GDM1 (cell line): Measurements from ENCODE around the gene PQBP1.

Source experiments
- DNase-seq: peaks from one replicate; lab custom pipeline; 2025; lab: John Stamatoyannopoulos, UW

The PQBP1 gene

DNA sequence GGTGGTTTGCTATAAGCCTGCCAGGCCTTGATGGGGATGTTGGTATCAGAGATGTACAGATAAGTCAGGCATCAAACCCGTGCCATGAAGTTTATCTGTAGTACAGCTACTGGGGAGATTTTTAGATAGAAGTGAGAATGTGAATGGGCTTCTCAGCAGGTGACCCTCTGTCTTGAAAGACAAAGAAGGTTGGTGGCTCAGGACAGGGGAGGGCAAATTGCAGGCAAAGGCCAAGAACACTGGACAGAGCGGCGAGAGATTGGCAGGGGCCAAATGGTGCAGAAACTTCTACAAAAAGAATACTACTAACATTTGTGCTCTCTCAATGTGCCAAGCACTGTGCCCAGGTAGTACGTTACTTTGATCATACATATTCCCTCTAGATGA is 23.0 kb downstream of the PQBP1 start:
- DNase-seq: no peak

DNA sequence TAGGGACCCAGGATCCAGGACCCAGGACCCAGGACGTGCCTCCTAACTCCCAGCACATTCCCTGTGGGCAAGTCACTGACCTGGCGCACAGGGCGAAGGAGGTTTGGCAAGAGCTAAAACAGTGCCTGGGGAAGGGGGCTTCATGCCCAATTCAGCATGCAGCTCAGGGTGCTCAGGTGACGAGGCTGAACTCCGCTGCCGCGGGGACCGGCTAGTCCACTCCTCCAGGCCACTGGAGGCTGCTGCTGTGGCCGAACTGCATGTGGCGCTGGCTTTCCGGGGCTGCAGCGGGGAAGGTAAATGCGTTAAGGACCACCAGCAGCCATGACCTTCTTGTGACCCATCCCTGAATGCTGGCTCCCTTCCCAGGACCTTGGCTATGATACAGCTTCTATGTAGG is 26.0 kb downstream of the PQBP1 start:
- no peak for DNase-seq

DNA sequence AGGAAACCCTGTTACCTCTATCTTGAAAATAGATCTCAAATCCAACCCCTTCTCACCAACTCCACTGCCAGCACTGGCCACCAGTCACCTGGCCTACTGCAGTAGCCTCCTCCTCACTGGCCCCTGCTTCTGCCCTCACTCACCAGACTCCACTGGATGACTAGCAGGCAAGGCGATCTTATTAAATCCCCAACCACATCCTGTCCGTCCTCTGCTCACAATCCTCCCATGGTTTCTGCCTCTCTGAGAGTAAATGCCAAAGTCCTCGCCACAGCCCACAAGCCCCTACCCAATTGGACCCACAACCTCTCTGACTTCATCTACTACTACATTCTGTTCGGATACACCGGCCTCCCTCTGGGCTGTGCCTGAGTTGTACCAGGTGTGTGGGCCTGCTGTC is 26.5 kb downstream of the PQBP1 start:
- DNase-seq: no peak

- DNase-seq: no peak
These were observed 29.4 kb downstream of the PQBP1 start for GRCh38 chrX:48927123-48927522.

DNA sequence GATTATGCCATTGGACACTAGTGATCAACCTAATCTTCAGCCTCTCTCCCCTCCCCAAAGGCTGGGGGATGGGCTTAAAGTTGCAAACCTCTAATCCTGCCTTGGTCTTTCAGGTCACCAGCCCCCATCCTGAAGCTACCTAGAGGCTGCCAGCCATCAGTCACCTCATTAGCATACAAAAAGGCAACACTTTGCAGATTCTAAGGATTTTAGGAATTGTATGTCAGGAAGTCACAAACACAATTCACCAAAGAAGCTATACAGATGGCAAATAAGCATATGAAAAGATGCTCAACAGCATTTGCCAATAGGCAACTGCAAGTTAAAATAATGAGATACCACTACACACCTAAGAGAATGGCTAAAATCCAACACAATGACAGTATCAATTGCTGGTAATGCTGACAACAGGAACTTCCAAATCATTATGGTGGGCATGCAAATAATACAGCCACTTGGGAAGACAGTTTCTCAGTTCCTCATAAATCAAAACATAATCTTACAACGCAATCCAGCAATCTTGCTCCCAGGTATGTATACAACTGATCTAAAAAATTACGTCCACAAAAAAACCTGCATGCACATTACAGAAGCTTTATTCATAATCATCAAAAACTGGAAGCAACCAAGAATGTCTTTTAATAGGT is 30.1 kb downstream of the PQBP1 start:
- DNase-seq: no peak

DNA sequence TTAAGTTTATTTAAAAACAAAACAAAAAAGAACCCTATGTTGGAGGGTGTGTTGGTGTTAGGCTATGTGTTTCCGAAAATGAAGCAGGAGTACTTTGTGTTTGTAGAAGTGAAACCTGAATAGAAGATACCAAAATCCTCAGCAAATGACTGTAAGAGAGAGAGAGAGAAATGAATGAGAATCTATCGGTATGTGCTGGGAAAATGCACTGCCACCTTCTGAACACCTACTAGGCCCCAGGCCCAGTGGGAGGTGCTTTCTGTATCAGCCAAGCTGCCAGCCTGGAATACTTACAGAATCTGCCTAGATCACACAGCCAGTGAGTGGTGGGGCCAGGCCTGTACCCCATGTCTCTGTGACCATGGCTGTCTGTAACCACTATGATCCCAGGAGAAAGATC is 36.0 kb downstream of the PQBP1 start:
- DNase-seq: no peak

DNA sequence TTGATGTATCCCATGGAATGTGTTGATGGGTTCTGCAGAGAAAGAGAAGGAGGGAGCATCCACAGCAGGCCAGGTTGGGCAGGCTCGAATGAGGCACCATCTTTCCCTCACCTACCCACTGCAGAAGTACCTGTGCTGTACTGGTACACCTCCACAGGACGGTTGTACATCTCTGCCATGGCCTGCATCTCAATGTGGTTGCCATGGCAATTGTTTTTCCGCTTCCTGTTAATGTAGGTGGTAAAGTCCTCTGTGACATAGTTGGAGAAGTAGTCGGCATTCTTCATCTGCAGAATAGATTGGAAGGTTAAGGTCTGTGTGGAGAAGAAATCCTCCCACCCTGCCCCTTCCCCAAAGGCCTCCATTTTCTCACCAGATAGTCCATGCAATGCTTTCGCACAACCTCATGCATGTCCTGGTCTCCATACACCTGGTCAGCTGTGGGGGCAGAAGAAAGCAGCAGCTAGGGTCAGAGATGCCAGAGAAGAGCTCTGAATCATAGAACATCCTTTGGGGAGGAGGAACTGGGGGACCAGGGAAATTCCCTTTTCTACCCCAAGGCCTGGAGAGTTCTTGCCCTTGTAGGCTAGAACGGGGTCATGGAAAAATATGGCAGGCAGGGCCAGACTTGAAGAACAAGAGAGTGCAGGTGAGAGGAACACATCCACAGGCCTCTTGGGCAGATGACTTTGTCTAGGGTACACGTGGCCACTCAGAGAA is 37.0 kb downstream of the PQBP1 start:
- no peak for DNase-seq

GRCh38 chrX:48935301-48935670 is 37.6 kb downstream of the PQBP1 start:
- no peak for DNase-seq

DNA sequence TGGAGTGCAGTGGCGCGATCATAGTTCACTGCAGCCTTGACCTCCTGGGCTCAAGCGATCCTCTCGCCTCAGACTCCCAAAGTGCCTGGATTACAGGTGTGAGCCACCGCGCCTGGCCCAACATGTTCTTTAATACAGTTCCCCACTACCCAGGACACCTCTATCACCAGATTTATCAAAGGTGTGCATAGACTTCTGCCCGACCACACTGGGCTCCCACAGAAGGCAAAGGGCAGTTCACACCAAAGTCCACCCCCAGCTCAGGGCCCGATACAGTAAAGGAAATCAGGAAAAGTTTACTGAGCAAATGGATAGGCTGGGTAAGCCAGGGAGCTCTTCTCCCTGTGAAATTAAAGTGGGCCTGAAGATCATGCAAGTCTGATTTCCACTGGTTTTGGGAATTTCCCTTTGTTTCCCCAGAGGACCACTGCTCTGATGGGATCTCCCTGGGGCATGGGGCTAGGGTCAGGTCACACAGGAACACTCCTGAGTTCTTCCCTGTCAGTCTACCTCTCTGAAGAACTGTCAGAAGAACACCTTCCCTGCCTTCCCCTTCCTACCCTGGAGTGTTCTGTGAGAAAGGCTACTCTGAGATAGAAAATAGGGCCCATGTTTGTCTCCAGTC is 38.8 kb downstream of the PQBP1 start:
- no peak for DNase-seq

GRCh38 chrX:48937054-48937907 is 39.6 kb downstream of the PQBP1 start:
- peak; percentile 62 for DNase-seq

DNA sequence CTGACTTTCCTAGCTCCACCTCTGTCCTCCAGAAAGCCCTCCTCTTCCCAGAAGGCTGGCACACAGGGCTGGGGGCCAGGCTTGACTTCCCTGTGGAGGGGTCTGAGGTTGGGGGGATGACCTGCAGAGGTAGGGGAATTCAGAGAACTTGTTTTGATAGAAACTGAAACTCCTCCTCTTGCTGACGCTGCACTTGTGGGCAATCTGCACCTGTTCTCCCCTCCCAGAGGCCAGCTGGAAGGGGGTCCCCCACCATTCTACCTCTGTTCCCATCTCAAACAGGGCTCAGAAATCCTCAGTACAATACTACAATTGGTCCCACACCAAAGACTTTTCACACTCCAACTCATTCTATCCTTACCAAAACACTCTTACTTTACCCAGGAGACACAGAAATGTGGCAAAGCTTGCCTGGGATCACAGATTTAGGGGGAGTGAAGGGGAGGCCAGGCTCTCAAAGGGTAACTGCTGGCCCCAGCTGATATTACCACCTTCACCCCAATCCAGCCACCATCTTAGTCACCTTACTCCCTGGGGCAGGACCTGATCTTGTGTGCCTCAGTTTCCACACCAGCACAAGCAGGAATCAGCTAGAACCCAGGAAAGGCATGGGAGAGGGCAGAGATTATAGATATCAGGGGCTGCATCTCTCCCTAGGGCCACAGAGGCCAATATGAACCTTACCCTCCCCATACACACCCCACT is 41.1 kb downstream of the PQBP1 start:
- no peak for DNase-seq

DNA sequence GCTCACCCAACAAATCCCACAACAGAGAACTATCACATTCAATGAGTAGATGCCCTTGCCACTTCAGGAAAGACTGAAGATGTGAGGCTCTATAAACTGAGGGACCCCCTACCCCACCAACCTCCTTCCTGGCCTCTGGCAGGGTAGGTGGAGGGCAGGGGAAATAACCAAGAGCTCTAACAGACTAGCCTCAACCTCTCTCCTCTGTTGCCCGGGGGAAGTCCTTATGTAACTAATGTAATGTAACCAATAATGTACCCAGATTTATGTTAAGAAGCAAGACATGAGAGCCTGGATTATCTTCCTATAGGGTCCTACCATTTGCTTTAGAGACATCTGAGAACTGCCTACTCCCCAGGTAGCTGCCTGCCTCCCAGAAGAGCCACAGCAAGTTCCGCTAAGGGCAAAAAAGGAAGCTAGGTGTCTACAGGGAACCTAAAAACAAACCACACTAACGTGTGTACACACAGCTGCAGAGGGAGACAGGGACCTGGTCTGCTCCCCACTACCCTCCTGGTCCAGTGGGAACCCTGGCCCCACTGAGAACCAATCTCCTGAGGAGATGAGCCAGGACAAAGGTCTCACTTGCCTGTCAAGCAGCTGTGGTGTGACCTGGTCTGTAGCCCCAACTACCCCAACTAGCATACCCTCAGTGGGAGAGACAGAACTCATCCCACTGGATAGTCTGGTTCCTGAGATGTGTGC is 41.9 kb downstream of the PQBP1 start:
- no peak for DNase-seq

GRCh38 chrX:48940404-48940955 is 42.8 kb downstream of the PQBP1 start:
- DNase-seq: no peak

- no peak for DNase-seq
These were observed 45.2 kb downstream of the PQBP1 start for GRCh38 chrX:48942895-48943294.

- no peak for DNase-seq
These were observed 48.0 kb downstream of the PQBP1 start for GRCh38 chrX:48945517-48946348.

GRCh38 chrX:48948589-48948988 is 50.9 kb downstream of the PQBP1 start:
- DNase-seq: no peak
